ENCODE results near the gene COL21A1. TPM values are rescaled to one million over a fixed set of nuclear protein-coding genes. Genes with fewer than 3 reads are reported as not detected.

The COL21A1 gene
- total RNA-seq, 4 donors from 2014 or later = 1.3 to 2.1 (median 1.6) TPM

- no peaks in the 10 kb centered on the region for H3K36me3 ChIP-seq
- H3K4me3 ChIP-seq = no peak overlapping the region
- no peak for TF ChIP-seq POLR2A (IDR thresholded peaks at IDR 0.05)
- no peak for TF ChIP-seq CTCF (IDR thresholded peaks at IDR 0.05)
- H3K9me3 ChIP-seq = no peaks in the 10 kb centered on the region
- H3K27me3 ChIP-seq = no peaks in the 10 kb centered on the region
- peaks cover 0 to 17% (median 11%) of the 10 kb centered on the region in 3 donors for H3K4me1 ChIP-seq
- intact Hi-C loops (cut with DNase I) = no loop called here
- 31 to 43% methylated on average over 4 of the region's 4 CpGs for WGBS, 2 donors
- no peak for DNase-seq
- peak overlapping the region in 1 of 4 donors; percentile 28 for H3K27ac ChIP-seq
These were observed 16.3 kb downstream of the COL21A1 start for GRCh38 chr6:56230976-56231566.

- intact Hi-C loops (cut with DNase I) = no loop called here
- H3K9me3 ChIP-seq = no peaks in the 10 kb centered on the region
- WGBS, 2 donors = 36 to 77% methylated on average over 2 of the region's 2 CpGs
- no peak for DNase-seq
- no peak overlapping the region for H3K4me3 ChIP-seq
- H3K36me3 ChIP-seq = no peaks in the 10 kb centered on the region
- H3K27me3 ChIP-seq = no peaks in the 10 kb centered on the region
- no peak overlapping the region for H3K27ac ChIP-seq
- no peak for TF ChIP-seq POLR2A (IDR thresholded peaks at IDR 0.05)
- TF ChIP-seq CTCF (IDR thresholded peaks at IDR 0.05) = no peak
- peaks cover 0 to 15% (median 0%) of the 10 kb centered on the region in 3 donors for H3K4me1 ChIP-seq
These were observed 20.1 kb downstream of the COL21A1 start for GRCh38 chr6:56227071-56227879.

- 9% methylated on average over 1 of the region's 1 CpG; no CpG with 5 or more reads in 1 of the 2 donors for WGBS, 2 donors
- H3K27ac ChIP-seq = no peak overlapping the region
- DNase-seq = no peak
- no peaks in the 10 kb centered on the region for H3K27me3 ChIP-seq
- no peak overlapping the region for H3K4me3 ChIP-seq
- peaks cover 0 to 39% (median 5%) of the 10 kb centered on the region in 3 donors for H3K4me1 ChIP-seq
- TF ChIP-seq CTCF (IDR thresholded peaks at IDR 0.05) (no peak), POLR2A (IDR thresholded peaks at IDR 0.05) (no peak)
- no peaks in the 10 kb centered on the region for H3K9me3 ChIP-seq
- no peaks in the 10 kb centered on the region for H3K36me3 ChIP-seq
- intact Hi-C loops (cut with DNase I) = no loop called here
These were observed 23.4 kb downstream of the COL21A1 start for GRCh38 chr6:56223995-56224394.

- Histone ChIP-seq H3K27me3 (no peaks in the 10 kb centered on the region), H3K4me1 (peaks cover 0 to 39% (median 5%) of the 10 kb centered on the region in 3 donors), H3K4me3 (no peak overlapping the region), H3K27ac (no peak overlapping the region), H3K36me3 (no peaks in the 10 kb centered on the region), H3K9me3 (no peaks in the 10 kb centered on the region)
- TF ChIP-seq CTCF (IDR thresholded peaks at IDR 0.05) (no peak), POLR2A (IDR thresholded peaks at IDR 0.05) (no peak)
- intact Hi-C loops (cut with DNase I) = no loop called here
- DNase-seq = no peak
These were observed 24.9 kb downstream of the COL21A1 start for GRCh38 chr6:56222499-56222898.

- intact Hi-C loops (cut with DNase I) = no loop called here
- no peaks in the 10 kb centered on the region for H3K36me3 ChIP-seq
- H3K9me3 ChIP-seq = no peaks in the 10 kb centered on the region
- peaks cover 0 to 49% (median 5%) of the 10 kb centered on the region in 3 donors for H3K4me1 ChIP-seq
- no peak overlapping the region for H3K4me3 ChIP-seq
- H3K27me3 ChIP-seq = no peaks in the 10 kb centered on the region
- TF ChIP-seq CTCF (IDR thresholded peaks at IDR 0.05) (no peak), POLR2A (IDR thresholded peaks at IDR 0.05) (no peak)
- DNase-seq = no peak
- H3K27ac ChIP-seq = no peak overlapping the region
These were observed 27.3 kb downstream of the COL21A1 start for GRCh38 chr6:56220078-56220477.
